Heart right ventricle (tissue), 16 donors: Measurements from ENCODE around the gene TDP1. TPM values are rescaled to one million over a fixed set of nuclear protein-coding genes. Genes with fewer than 3 reads are reported as not detected.

Experiments used
- ATAC-seq, 8 donors: fragments of 200-7000 bp; cut with Tn5 transposase; one replicate each; pipeline ENCODE4 v1.9.1; 2020; ENCODE audit warnings: mild to moderate bottlenecking in 8 of 8, moderate library complexity in 8 of 8, moderate number of reproducible peaks in 1 of 8
- DNase-seq, 2 donors: peaks; one replicate each; pipeline ENCODE4 v3.0.0-alpha.2; 2020
- H3K27ac ChIP-seq, 10 donors: fragments of 200-600 bp; sonication (generic) in 2 of 10; one replicate each; pipeline versions ENCODE4 v1.5.0 to v1.8.0; 2020 to 2022; ENCODE audit warnings: mild to moderate bottlenecking in 3 of 10
- H3K27me3 ChIP-seq, 7 donors: fragments of 200-600 bp; one replicate each; pipeline ENCODE4 v1.8.0; 2021 to 2022; ENCODE audit warnings: mild to moderate bottlenecking in 2 of 7
- H3K36me3 ChIP-seq, 9 donors: fragments of 200-600 bp; sonication (generic) in 1 of 9; one replicate each; pipeline versions ENCODE4 v1.5.0 to v1.8.0; 2020 to 2022; ENCODE audit warnings: mild to moderate bottlenecking in 2 of 9
- H3K4me1 ChIP-seq, 9 donors: fragments of 200-600 bp; sonication (generic) in 1 of 9; one replicate each; pipeline versions ENCODE4 v1.5.0 to v1.8.0; 2020 to 2022; ENCODE audit warnings: mild to moderate bottlenecking in 4 of 9
- H3K4me3 ChIP-seq, 10 donors: fragments of 200-600 bp; sonication (generic) in 2 of 10; one replicate each; pipeline versions ENCODE4 v1.5.0 to v1.8.0; 2020 to 2022; ENCODE audit warnings: mild to moderate bottlenecking in 7 of 10, moderate library complexity in 2 of 10
- H3K9me3 ChIP-seq, 11 donors: fragments of 200-600 bp in 10 of 11; sonication (generic) in 2 of 11; one replicate each; pipeline versions ENCODE4 v1.5.0 to v1.8.0; 2013 to 2022; ENCODE audit warnings: mild to moderate bottlenecking in 2 of 11, control low read depth in 1 of 11, moderate library complexity in 1 of 11
- WGBS, 2 donors: extraction: QIAGEN DNeasy Blood & Tissue Kit; methylation state at CpG; one replicate each; pipeline ENCODE4 v1.1.7; 2013; ENCODE audit warnings: inconsistent platforms in 1 of 2; 5-methylcytosine and 5-hydroxymethylcytosine counted together
- intact Hi-C, 10 donors: fragments of 100-400 bp; cut with DNase I; formaldehyde crosslinking; loops; one replicate each; pipeline versions ENCODE4 v1.11.1 to v1.14.2; 2022
- polyA plus RNA-seq, 2 donors: library from polyadenylated mRNA; stranded (reverse); fragments of 200-250 nt; gene quantifications; one replicate each; pipeline ENCODE4 v1.2.3, GENCODE V29; 2013
- total RNA-seq, 10 donors: library from RNA; stranded (reverse); fragmentation: NEBNext Ultra II Directional in 3 of 10; extraction: Animal tissue kit (Norgen Biotek cat#: 25700) in 3 of 10; gene quantifications; one replicate each; pipeline versions ENCODE4 v1.2.1 to v1.2.4, GENCODE V29; 2021 to 2023
- TF ChIP-seq, protein P1 (sequence below), 9 donors: fragments of 200-600 bp; sonication (generic) in 2 of 9; IDR thresholded peaks; one replicate each; pipeline versions ENCODE4 v1.5.0 to v1.8.0; 2021 to 2022; ENCODE audit warnings: antibody characterized with exemption in 9 of 9, mild to moderate bottlenecking in 5 of 9, moderate library complexity in 1 of 9
- donor health status: Arrhythmogenic right ventricular cardiomyopathy.
- donor health status: ischemic (EF 13 %, LVEDD 7.1; RV severe dilation, severe dysfunction).
- donor health status: healthy with polysubstance abuse.
- donor health status: DM: no; HTN: yes; CAD: no.
- donor health status: DM: no; HTN: no; CAD: no.
- donor health status: ischemic (EF 25% LVEDD 6.9; RV normal size, moderate dysfunction).
- donor health status: ischemic (EF 25% LVEDD 5.7; RV mildly dilated, moderate dysfunction).
- donor health status: healthy.
- donor health status: DM: yes; HTN: yes; CAD: no.
- donor health status: Ischemic cardiomyopathy.
- donor health status: ischemic (EF 35%, LVEDD 5.7; RV mildly dilated, moderate dysfunction).
- donor health status: nonischemic (EF 11% LVEDD 7.7; RV severe dilation, severe dysfunction).
- donor health status: DM: yes; HTN: yes; CAD: no.
- donor health status: PGD.
- donor health status: ischemic (EF 29% LVEDD 5.4; RV normal size, mild dysfunction).
- donor health status: nonischemic (EF 23%, LVEDD 6.1; RV moderate dilation, normal function).

The TDP1 gene
- total and polyA plus RNA-seq, 12 donors: 0.80 to 7.1 (median 3.2) TPM

DNA sequence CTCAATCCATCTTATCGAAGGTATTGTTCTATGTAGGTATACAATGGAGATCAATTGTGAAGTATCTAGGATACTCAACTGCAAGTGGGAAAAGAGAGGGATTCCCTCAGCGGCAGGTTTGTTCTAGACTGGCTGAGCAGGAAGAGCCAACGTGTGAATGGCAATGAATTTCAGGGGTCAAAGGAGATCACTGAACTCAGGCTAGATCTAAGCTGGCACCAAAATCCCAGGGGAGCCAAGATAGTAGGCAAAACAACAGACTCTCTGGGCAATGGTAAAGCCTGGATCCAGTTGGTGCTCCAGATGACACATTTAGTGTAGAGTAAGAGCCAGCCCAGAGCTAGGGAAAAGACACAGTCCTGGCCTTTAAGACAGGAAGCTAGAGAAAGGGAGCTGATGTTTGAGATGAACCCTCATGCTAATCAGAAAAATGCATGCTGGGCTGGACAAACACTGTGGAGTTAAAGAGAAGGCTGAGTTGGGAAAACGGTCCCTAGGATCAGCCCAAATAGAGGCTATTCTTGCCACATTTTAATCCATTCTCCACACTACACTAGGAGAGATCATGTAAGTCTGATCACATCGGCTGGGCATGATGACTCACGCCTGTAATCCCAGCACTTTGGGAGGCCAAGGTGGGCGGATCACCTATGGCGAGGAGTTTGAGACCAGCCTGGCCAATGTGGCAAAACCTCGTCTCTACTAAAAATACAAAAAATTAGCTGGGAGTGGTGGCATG, 46.8 kb upstream of the TDP1 start:
- Histone ChIP-seq H3K27ac (no peak overlapping the region), H3K4me1 (peaks cover 0 to 9% (median 0%) of the 10 kb centered on the region in 9 donors), H3K27me3 (no peaks in the 10 kb centered on the region), H3K9me3 (no peaks in the 10 kb centered on the region), H3K36me3 (no peaks in the 10 kb centered on the region), H3K4me3 (no peak overlapping the region)
- ATAC-seq (no peak), DNase-seq (no peak)
- TF ChIP-seq, protein P1, sequence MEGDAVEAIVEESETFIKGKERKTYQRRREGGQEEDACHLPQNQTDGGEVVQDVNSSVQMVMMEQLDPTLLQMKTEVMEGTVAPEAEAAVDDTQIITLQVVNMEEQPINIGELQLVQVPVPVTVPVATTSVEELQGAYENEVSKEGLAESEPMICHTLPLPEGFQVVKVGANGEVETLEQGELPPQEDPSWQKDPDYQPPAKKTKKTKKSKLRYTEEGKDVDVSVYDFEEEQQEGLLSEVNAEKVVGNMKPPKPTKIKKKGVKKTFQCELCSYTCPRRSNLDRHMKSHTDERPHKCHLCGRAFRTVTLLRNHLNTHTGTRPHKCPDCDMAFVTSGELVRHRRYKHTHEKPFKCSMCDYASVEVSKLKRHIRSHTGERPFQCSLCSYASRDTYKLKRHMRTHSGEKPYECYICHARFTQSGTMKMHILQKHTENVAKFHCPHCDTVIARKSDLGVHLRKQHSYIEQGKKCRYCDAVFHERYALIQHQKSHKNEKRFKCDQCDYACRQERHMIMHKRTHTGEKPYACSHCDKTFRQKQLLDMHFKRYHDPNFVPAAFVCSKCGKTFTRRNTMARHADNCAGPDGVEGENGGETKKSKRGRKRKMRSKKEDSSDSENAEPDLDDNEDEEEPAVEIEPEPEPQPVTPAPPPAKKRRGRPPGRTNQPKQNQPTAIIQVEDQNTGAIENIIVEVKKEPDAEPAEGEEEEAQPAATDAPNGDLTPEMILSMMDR (IDR thresholded peaks at IDR 0.05): no peak
- intact Hi-C loops: loop anchor here in 3 of 10 donors (5.0 to 10.0 kb wide), 3 partner anchors 124 to 877 kb away; no protein-coding TSS in a partner anchor
- 96% methylated on average over 9 of the region's 9 CpGs for whole genome bisulfite sequencing, 2 donors

DNA sequence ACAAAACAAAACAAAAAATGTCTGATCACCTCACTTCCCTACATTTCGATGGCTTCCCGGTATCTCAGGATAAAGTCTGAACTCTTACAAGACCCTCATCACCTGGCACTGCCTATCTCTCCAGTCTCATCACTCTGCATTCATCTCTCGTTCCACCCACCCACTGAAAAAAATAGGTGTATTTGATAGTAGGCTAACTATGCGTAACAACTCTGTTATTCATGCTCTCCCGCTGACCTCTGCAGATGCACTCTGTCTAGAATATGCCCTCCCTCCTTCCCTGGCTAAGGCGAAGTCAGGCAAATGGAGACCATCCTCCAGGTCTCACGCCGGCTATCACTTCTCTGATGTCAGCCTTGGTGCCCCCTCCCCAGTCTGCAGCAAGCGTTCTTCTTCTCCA, 46.1 kb upstream of the TDP1 start:
- TF ChIP-seq, protein P1 (IDR thresholded peaks at IDR 0.05): no peak
- 91 to 97% methylated on average over 9 of the region's 9 CpGs for WGBS, 2 donors
- Histone ChIP-seq H3K27ac (no peak overlapping the region), H3K36me3 (no peaks in the 10 kb centered on the region), H3K4me3 (no peak overlapping the region), H3K27me3 (no peaks in the 10 kb centered on the region), H3K4me1 (peaks cover 0 to 9% (median 0%) of the 10 kb centered on the region in 9 donors), H3K9me3 (no peaks in the 10 kb centered on the region)
- intact Hi-C loops: loop anchor here in 3 of 10 donors (5.0 to 10.0 kb wide), 3 partner anchors 125 to 877 kb away; no protein-coding TSS in a partner anchor
- DNase-seq (no peak), ATAC-seq (no peak)

DNA sequence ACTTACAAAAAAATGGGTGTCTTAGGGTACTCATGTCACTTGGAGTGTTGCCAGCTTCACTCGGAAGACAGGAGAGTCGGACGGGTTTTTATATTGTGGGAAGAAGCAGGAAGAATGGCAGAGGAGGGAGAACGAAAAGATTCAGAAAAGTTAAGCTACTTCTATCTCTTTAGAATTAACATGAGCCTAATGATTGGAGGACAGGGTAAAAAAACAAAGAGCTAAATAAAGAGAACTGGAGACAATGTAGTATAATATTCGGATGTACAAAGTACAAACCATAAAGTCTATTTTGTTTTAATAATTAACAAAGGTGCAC, 45.1 kb upstream of the TDP1 start:
- no peak for ATAC-seq
- TF ChIP-seq, protein P1 (IDR thresholded peaks at IDR 0.05): no peak
- 82 to 90% methylated on average over 5 of the region's 5 CpGs for WGBS, 2 donors
- H3K9me3 ChIP-seq: no peaks in the 10 kb centered on the region
- no peak overlapping the region for H3K4me3 ChIP-seq
- DNase-seq: no peak
- no peaks in the 10 kb centered on the region for H3K36me3 ChIP-seq
- H3K4me1 ChIP-seq: peaks cover 0 to 14% (median 0%) of the 10 kb centered on the region in 9 donors
- no peaks in the 10 kb centered on the region for H3K27me3 ChIP-seq
- intact Hi-C loops: loop anchor here in 4 of 10 donors (5.0 to 10.0 kb wide), 4 partner anchors 496 to 1246 kb away; partner anchors contain the start of gene FOXN3 (in 1 of the 4)
- no peak overlapping the region for H3K27ac ChIP-seq

DNA sequence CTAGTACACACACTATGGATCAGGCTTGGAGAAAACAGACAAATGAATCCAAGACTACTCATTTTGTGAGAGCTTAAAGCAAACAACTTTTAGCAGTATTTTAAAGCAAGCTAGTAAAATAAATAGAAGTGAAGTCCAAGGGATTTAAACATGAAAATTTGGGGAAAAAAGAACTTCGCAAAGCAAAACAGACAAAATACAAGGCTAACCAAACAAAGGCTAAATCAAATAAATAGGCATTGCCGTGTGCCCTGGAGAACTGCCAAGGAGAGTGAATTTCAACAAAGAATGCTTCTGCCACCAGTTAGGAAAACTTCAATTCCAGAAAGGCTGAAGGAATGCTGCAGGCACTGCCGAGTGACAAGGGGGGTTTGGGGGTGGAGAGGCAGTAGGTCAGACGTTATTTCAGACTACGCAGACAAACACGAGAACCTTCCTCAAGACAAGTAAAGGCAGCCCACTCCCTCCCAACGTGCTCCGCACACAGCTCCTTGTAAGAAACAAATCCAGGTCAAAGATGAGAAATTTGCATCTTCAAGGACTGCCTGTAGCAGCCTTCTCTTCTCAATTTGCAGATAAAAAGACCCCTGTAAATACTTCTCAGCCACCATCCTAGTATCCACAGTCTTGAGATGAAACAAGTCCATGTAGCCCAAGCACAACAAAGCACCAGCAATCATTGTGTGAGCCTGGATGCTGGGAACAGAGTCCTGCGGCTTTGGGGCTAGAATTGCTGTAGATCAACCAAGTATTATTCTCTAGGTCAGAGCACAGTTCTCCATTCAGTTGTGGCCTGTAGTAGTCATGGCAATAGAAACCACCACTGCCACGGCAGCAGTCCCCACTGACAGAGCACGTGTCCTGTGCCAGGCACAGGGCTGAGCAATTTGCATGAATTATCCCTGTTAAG, 44.5 kb upstream of the TDP1 start:
- intact Hi-C loops: loop anchor here in 4 of 10 donors (5.0 to 10.0 kb wide), 4 partner anchors 496 to 1246 kb away; partner anchors contain the start of gene FOXN3 (in 1 of the 4)
- Histone ChIP-seq H3K27me3 (no peaks in the 10 kb centered on the region), H3K27ac (no peak overlapping the region), H3K4me1 (peaks cover 0 to 14% (median 0%) of the 10 kb centered on the region in 9 donors), H3K4me3 (no peak overlapping the region), H3K36me3 (no peaks in the 10 kb centered on the region), H3K9me3 (no peaks in the 10 kb centered on the region)
- TF ChIP-seq, protein P1 (IDR thresholded peaks at IDR 0.05): no peak
- DNase-seq (no peak), ATAC-seq (peak in 5 of 8 donors; percentile 50 to 59 (median 56))
- WGBS, 2 donors: 61% methylated on average over 11 of the region's 11 CpGs
